Coronary artery (tissue), 2 donors: ENCODE data around the gene PLEKHG5.

Source experiments
- DNase-seq: peaks from one replicate; pipeline ENCODE4 v3.0.0-alpha.2; 2017; ENCODE audit warnings: low spot score
- H3K27ac ChIP-seq, 2 donors: fragments of 200-600 bp; sonication (generic); one replicate each; pipeline ENCODE4 v1.5.1; 2016 to 2019
- H3K4me3 ChIP-seq: fragments of 200-600 bp; sonication (generic); 2 replicates; pipeline ENCODE4 v1.5.1; 2016; ENCODE audit warnings: mild to moderate bottlenecking, moderate library complexity
- CTCF ChIP-seq: fragments of 200-600 bp; sonication (generic); IDR thresholded peaks from one replicate; pipeline ENCODE4 v1.5.1; 2019; ENCODE audit warnings: antibody characterized with exemption

PLEKHG5 gene

GRCh38 chr1:6510493-6510892 is 19.0 kb upstream of the PLEKHG5 start:
- no peak overlapping the region for H3K4me3 ChIP-seq
- no peak overlapping the region for H3K27ac ChIP-seq
- no peak for TF ChIP-seq CTCF
- no peak for DNase-seq

- Histone ChIP-seq H3K27ac (peak overlapping the region in 1 of 2 donors; percentile 16), H3K4me3 (no peak overlapping the region)
- no peak for TF ChIP-seq CTCF
- no peak for DNase-seq
Observed at GRCh38 chr1:6509919-6510291, 18.4 kb upstream of the PLEKHG5 start.

- H3K4me3 ChIP-seq = no peak overlapping the region
- no peak for DNase-seq
- TF ChIP-seq CTCF = no peak
- peak overlapping the region in 1 of 2 donors; percentile 16 for H3K27ac ChIP-seq
Observed at GRCh38 chr1:6509220-6509918, 17.9 kb upstream of the PLEKHG5 start.

GRCh38 chr1:6508816-6509189 is 17.3 kb upstream of the PLEKHG5 start:
- TF ChIP-seq CTCF = no peak
- Histone ChIP-seq H3K27ac (peak overlapping the region in 1 of 2 donors; percentile 11), H3K4me3 (no peak overlapping the region)
- DNase-seq = no peak

- no peak for DNase-seq
- Histone ChIP-seq H3K4me3 (no peak overlapping the region), H3K27ac (no peak overlapping the region)
- TF ChIP-seq CTCF = no peak
Observed at GRCh38 chr1:6508154-6508815, 16.8 kb upstream of the PLEKHG5 start.

GRCh38 chr1:6507461-6507911 is 16.0 kb upstream of the PLEKHG5 start:
- no peak for TF ChIP-seq CTCF
- Histone ChIP-seq H3K4me3 (no peak overlapping the region), H3K27ac (no peak overlapping the region)
- no peak for DNase-seq

- DNase-seq = no peak
- H3K27ac ChIP-seq = no peak overlapping the region
- no peak overlapping the region for H3K4me3 ChIP-seq
- no peak for TF ChIP-seq CTCF
Observed at GRCh38 chr1:6507037-6507428, 15.6 kb upstream of the PLEKHG5 start.
